Esophagus squamous epithelium (tissue), 5 donors: ENCODE data around the gene CARD11. TPM values are rescaled to one million over a fixed set of nuclear protein-coding genes. Genes with fewer than 3 reads are reported as not detected.

Experiments
- DNase-seq: peaks from one replicate; lab custom pipeline; 2025; lab: John Stamatoyannopoulos, UW
- H3K27ac ChIP-seq, 4 donors: fragments of 200-600 bp; sonication (generic); one replicate each; pipeline ENCODE4 v1.5.1; 2016 to 2019; ENCODE audit warnings: mild to moderate bottlenecking in 1 of 4
- H3K27me3 ChIP-seq, 4 donors: fragments of 200-600 bp; sonication (generic); 1 replicate in 3 of 4; 2 replicates in 1 of 4; pipeline versions ENCODE4 v1.5.1 to v1.6.0; 2017 to 2021; ENCODE audit warnings: antibody characterized with exemption in 1 of 4
- H3K36me3 ChIP-seq, 3 donors: fragments of 200-600 bp; sonication (generic); one replicate each; pipeline ENCODE4 v1.5.1; 2016 to 2019
- H3K4me1 ChIP-seq, 3 donors: fragments of 200-600 bp; sonication (generic); one replicate each; pipeline ENCODE4 v1.5.1; 2017 to 2019
- H3K4me3 ChIP-seq, 4 donors: fragments of 200-600 bp; sonication (generic); 1 replicate in 3 of 4; 2 replicates in 1 of 4; pipeline ENCODE4 v1.5.1; 2016 to 2019; ENCODE audit warnings: mild to moderate bottlenecking in 2 of 4, moderate library complexity in 1 of 4
- H3K9me3 ChIP-seq, 3 donors: fragments of 200-600 bp; sonication (generic); one replicate each; pipeline ENCODE4 v1.5.1; 2016 to 2019
- CTCF ChIP-seq, 6 experiments: fragments of 450-650 bp in 4 of 6; fragments of 200-600 bp in 2 of 6; sonication (generic) in 2 of 6; IDR thresholded peaks; one replicate each; pipeline ENCODE4 v1.5.1; 2016 to 2019; ENCODE audit warnings: antibody characterized with exemption in 6 of 6, mild to moderate bottlenecking in 4 of 6, moderate library complexity in 4 of 6
- POLR2A ChIP-seq, 4 donors: fragments of 450-650 bp; IDR thresholded peaks; one replicate each; pipeline ENCODE4 v1.6.1; 2017; ENCODE audit warnings: antibody characterized with exemption in 4 of 4, mild to moderate bottlenecking in 4 of 4, moderate library complexity in 3 of 4
- whole genome bisulfite sequencing, 2 donors: methylation state at CpG; one replicate each; pipeline ENCODE4 v1.1.5; 2018; 5-methylcytosine and 5-hydroxymethylcytosine counted together
- intact Hi-C: fragments of 100-400 bp; cut with DNase I; formaldehyde crosslinking; loops from one replicate; pipeline ENCODE4 v1.15.0; 2022
- total RNA-seq, 4 donors: library from RNA; depleted of rRNA; stranded (reverse); fragments of >200 nt; gene quantifications; one replicate each; pipeline ENCODE4 v1.1.0, GENCODE V29; 2016
- donor health status: DM: yes; HTN: yes; CAD: no.

CARD11 gene
- total RNA-seq, 4 donors from 2014 or later: 0.92 to 2.6 (median 1.6) TPM

- TF ChIP-seq CTCF (IDR thresholded peaks at IDR 0.05) (no peak), POLR2A (IDR thresholded peaks at IDR 0.05) (no peak)
- H3K4me1 ChIP-seq: peaks cover 0 to 17% (median 16%) of the 10 kb centered on the region in 3 donors
- H3K36me3 ChIP-seq: no peaks in the 10 kb centered on the region
- intact Hi-C loops: no loop called here
- H3K27ac ChIP-seq: peak overlapping the region in 1 of 4 donors; percentile 20
- DNase-seq: no peak
- WGBS, 2 donors: 47 to 73% methylated on average over 14 to 15 of the region's 17 CpGs
- peaks cover 0 to 19% (median 0%) of the 10 kb centered on the region in 4 donors for H3K27me3 ChIP-seq
- no peaks in the 10 kb centered on the region for H3K9me3 ChIP-seq
- H3K4me3 ChIP-seq: no peak overlapping the region
Measured at GRCh38 chr7:2993396-2993795, 50.3 kb downstream of the CARD11 start.

- intact Hi-C loops: no loop called here
Measured at GRCh38 chr7:2990949-2991470, 52.7 kb downstream of the CARD11 start.

GRCh38 chr7:2986561-2986960, 57.1 kb downstream of the CARD11 start:
- H3K4me1 ChIP-seq: no peaks in the 10 kb centered on the region
- 85 to 91% methylated on average over 9 to 13 of the region's 18 CpGs for WGBS, 2 donors
- no peaks in the 10 kb centered on the region for H3K36me3 ChIP-seq
- no peak for TF ChIP-seq CTCF (IDR thresholded peaks at IDR 0.05)
- TF ChIP-seq POLR2A (IDR thresholded peaks at IDR 0.05): no peak
- no peak for DNase-seq
- H3K9me3 ChIP-seq: no peaks in the 10 kb centered on the region
- intact Hi-C loops: no loop called here
- no peak overlapping the region for H3K27ac ChIP-seq
- peaks cover 0 to 28% (median 0%) of the 10 kb centered on the region in 4 donors for H3K27me3 ChIP-seq
- H3K4me3 ChIP-seq: no peak overlapping the region

More at GRCh38 chr7:2990949-2991470, 52.7 kb downstream of the CARD11 start:
- no peak for DNase-seq
- 67 to 73% methylated on average over 6 of the region's 6 CpGs for WGBS, 2 donors
- TF ChIP-seq POLR2A (IDR thresholded peaks at IDR 0.05): no peak
- TF ChIP-seq CTCF (IDR thresholded peaks at IDR 0.05): no peak
- Histone ChIP-seq H3K27ac (no peak overlapping the region), H3K36me3 (no peaks in the 10 kb centered on the region), H3K27me3 (peaks cover 0 to 31% (median 0%) of the 10 kb centered on the region in 4 donors), H3K4me1 (peaks cover 0 to 17% (median 16%) of the 10 kb centered on the region in 3 donors), H3K4me3 (no peak overlapping the region), H3K9me3 (no peaks in the 10 kb centered on the region)

- 86 to 87% methylated on average over 12 to 14 of the region's 14 CpGs for WGBS, 2 donors
- H3K27me3 ChIP-seq: peaks cover 0 to 35% (median 0%) of the 10 kb centered on the region in 4 donors
- no peak overlapping the region for H3K27ac ChIP-seq
- DNase-seq: no peak
- TF ChIP-seq CTCF (IDR thresholded peaks at IDR 0.05) (no peak), POLR2A (IDR thresholded peaks at IDR 0.05) (no peak)
- H3K36me3 ChIP-seq: no peaks in the 10 kb centered on the region
- H3K9me3 ChIP-seq: no peaks in the 10 kb centered on the region
- no peak overlapping the region for H3K4me3 ChIP-seq
- intact Hi-C loops: no loop called here
- no peaks in the 10 kb centered on the region for H3K4me1 ChIP-seq
Measured at GRCh38 chr7:2985866-2986265, 57.8 kb downstream of the CARD11 start.

- Histone ChIP-seq H3K4me3 (no peak overlapping the region), H3K27ac (no peak overlapping the region), H3K36me3 (no peaks in the 10 kb centered on the region), H3K27me3 (peaks cover 0 to 53% (median 0%) of the 10 kb centered on the region in 4 donors), H3K9me3 (no peaks in the 10 kb centered on the region), H3K4me1 (peaks cover 0 to 8% (median 3%) of the 10 kb centered on the region in 3 donors)
- intact Hi-C loops: no loop called here
- WGBS, 2 donors: 67 to 71% methylated on average over 5 to 6 of the region's 6 CpGs
- TF ChIP-seq CTCF (IDR thresholded peaks at IDR 0.05) (no peak), POLR2A (IDR thresholded peaks at IDR 0.05) (no peak)
- DNase-seq: no peak
Measured at GRCh38 chr7:2984091-2984490, 59.6 kb downstream of the CARD11 start.
